GM18499 (cell line): ENCODE results near the gene TCF4.
A peak's percentile ranks its signal among the peaks of the same experiment; 100 is the strongest.

Experiments
- ATAC-seq: cut with Tn5 transposase; IDR thresholded peaks from one replicate; pipeline ENCODE4 v1.9.1; 2021; ENCODE audit warnings: moderate number of reproducible peaks; ENCODE audit not compliant: insufficient read depth, unreplicated experiment

TCF4 gene

DNA sequence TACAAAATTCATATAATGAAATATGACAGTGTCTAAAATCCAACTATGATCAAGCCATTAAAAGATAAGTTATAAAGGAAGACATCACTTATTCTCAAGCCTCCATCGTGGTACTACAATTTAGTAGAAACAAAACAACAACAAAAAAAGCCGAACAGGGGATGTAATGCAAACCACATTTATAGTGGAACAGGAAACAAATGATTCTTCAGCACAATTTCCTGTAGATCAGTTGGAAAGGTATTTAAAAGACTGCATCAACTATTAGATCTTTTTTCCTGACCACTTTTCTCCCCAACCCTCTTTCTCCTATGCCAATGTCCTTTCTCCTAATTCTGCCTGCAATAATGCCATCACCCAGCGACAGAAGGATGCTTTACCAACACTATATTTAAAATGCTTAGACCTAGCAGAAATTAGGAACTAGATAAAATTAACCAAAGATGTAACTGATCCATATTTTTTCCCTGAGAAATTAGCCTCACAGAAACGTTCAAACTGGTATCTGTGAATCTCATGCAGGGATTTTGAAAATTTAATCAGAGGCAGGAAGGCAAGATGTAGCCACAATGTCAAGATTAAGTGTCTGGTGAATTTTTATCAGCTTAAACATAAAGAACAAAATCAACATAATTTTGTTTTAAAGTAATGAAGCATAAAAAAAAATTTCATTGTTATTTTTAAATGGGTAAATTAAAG, 271.4 kb downstream of the TCF4 start:
- no peak for ATAC-seq

- ATAC-seq: no peak
These were observed 273.3 kb downstream of the TCF4 start for GRCh38 chr18:55314615-55315237.

GRCh38 chr18:55314031-55314430, 274.0 kb downstream of the TCF4 start:
- no peak for ATAC-seq

DNA sequence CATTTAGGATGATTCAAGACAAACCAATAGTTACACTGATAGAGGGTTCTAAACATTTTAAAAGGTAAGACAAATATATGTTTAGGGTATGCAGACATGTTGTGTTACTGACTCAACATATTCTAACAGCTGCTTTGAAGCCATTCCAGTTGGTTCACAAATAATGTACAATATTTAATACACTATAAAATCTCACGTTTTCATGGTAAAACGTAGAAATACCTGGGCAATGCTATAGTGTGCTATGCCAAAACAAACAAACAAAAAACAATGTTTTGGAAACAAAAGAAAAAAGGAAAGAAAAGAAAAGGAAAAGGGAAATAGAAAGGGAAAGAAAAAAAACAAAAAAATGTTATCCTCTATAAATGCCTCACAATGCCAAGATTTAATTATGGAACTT, 277.1 kb downstream of the TCF4 start:
- ATAC-seq: no peak

- ATAC-seq: no peak
These were observed 277.8 kb downstream of the TCF4 start for GRCh38 chr18:55310044-55310676.

GRCh38 chr18:55309249-55309648, 278.7 kb downstream of the TCF4 start:
- no peak for ATAC-seq

GRCh38 chr18:55307505-55307904, 280.5 kb downstream of the TCF4 start:
- peak; percentile 56 for ATAC-seq

DNA sequence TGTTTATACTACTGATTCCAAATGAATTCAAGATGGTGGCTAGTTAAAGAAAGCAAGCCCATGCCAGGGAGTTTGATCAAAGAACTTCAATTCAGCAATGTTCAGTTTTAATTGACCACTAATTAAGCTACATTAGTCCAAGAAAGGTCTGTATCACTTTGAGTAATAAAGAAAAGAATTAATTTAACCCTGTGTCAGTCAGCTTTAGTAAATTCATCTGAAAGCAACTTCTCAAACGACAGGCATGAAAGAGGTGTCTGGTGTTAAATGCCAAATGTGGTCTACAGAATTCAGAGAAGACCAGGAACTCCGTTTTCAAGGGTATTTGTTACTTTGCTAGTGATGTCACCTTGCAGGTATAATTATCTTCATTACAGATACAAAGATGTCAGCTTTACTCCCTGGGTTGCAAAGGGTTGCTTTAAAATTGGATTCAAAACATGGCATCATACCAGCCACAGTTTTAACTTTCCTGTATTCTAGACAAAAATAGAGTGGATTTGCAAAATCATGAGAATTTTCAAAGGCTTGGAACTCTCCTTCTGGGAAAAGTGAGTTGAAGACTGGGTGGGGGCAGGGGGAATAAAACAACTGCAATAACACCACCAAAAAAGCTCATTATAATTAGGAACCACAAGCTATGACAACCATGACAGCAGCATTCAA, 281.5 kb downstream of the TCF4 start:
- no peak for ATAC-seq

DNA sequence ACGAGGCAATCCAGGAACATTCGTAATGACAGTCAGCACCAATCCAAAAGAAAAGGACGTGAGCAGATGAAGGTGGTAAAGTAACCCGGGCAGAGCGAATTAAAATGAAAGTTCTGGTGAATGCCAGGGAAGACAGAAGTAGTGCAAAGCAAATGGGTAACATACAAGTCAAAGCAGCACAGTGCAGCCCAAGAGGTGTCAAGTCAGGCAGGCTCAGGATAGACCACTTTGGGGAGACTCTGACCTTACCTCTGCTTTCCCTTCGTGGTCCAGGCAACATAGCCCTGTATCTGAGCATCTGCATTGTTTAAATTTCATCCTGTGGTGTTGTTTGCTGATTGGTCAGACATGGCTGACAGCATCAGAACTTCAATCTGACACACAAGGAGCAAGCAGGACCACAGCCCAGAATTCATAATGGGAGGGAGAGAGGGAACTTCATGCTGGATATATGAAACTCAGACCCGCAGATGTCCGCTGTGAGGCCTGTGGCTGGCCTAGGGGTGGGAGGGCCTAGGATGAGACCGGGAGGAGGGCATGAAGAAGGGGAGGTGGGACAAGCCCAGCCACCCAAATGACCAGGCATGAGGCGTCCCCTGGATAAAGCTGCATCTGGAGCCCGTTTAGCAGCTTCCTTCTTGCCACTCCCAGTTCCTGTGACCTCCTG, 285.7 kb downstream of the TCF4 start:
- no peak for ATAC-seq

GRCh38 chr18:55301824-55302166, 286.2 kb downstream of the TCF4 start:
- no peak for ATAC-seq

DNA sequence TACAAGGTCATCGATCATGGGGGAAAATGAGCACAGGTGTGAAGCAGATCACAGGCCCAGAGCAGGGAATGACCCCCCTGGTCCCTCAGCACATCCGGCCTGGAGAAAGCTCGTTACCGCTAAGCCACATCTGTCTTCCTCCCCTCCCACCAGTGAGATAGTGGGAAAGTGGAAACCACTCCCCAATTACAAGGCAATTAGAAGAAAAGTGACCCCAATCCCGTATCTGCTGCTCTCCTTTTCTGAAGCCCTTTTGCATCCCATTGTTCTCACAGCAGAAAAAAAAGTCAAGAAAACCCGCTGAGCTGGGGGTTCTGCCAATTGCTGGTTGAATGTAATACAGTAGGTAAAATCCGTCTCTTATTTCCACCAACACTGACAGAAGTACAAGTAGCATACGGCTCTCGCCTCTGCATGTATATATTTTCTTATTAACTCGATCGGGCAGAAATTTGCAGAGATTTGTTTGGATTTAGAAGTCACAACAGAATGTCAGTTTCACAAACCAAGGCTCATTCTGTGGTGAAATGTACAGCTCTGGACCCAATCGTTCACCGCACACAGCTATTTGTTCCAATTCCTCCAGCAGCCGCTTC, 287.0 kb downstream of the TCF4 start:
- ATAC-seq: no peak

- ATAC-seq: no peak
These were observed 287.5 kb downstream of the TCF4 start for GRCh38 chr18:55300421-55300935.

GRCh38 chr18:55296778-55297177, 291.2 kb downstream of the TCF4 start:
- ATAC-seq: no peak

DNA sequence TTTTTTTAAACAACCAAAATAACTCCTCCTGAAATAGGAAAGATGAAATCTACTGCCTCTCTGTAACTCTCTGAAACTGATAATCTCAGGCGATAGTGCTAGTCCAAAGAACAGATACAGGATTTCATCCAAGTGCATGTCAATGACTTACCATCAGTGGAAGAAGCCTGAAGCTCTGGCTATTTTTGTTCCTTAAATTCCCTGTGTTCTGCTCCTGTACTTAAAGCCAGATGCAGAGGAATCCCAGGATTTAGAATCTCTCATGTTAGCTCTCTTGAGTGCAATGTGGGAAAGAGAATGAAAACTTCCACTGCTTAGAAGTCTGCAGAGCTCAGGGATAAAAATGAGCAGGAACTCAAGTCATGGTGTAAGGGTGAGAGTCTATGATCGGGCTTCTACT, 291.9 kb downstream of the TCF4 start:
- ATAC-seq: no peak

- no peak for ATAC-seq
These were observed 297.1 kb downstream of the TCF4 start for GRCh38 chr18:55290898-55291297.

DNA sequence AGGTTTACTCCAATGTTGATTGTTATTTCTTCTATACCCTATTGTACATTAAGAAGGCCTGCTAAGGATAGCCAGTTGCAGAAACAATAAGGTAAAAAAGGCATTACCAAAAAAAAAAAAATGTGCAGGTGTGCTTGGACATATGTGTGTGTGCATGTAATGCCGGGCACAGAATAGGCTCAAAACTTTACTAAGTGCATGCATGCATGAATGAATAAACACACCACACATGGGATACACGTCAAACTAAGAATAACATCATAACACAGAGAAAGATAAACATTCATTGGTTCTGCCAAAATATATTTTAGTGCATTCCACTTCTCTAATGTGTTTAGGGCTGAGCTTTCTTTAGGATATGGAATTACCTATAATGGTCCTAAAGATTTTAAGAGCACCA, 298.2 kb downstream of the TCF4 start:
- ATAC-seq: no peak

DNA sequence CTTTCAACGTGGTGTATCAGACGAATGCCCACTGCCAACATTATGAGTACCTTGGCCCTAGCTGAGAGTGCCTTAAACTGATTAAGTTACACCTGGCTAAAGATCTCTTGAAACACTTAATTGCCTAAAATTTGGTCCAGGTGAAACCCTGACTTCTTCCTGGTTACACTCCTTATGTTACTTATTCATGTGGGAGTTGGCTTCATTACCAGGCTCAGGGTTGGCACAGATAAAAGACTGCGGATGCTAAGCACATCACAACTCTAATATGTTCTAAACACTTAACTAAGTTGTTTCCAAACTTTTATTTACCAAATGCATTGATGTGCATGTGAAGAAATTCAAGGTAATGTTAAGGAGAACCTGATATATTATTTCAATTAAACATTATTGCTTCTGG, 298.9 kb downstream of the TCF4 start:
- no peak for ATAC-seq

DNA sequence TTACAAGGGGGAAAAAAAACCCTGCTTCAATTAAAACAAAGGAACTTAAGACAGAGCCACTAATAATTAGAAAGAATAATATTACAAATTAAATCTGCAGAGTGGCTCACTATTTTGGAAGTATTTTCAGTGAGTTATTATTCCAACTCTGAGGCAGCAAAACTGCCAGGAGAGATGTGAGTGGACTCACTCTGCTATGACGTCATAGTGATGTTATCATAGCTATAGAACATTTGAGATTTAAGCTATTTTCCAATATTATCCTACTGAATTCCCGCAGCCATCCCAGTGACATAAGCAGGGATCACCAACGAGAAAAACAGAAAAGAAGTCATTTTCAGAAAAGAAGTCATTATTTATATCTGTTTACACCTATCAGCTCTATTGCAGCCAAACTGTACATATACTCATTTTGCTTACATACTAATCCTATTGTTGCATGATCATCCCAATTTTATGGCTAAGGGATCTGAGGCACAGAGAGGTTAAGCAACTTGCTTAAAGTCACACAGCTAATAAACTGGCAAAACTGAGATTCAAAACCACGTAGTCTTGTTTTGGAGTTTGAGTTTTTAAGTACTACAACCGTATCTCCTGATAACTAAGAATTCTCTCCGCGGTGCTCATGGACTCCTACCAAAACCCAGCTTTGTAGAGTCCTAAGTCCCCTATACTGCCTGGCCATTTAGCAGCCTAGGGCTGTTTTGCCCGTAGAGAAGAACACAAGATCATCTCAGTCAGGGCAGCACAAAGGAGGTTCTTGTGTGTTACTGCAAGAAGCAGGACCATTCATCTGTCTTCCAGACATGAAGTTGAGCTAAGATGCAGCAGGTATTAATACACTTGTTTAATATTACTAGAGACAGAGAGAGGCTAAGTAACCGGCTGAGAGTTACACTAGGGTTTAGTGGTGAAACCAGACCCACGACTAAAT, 299.8 kb downstream of the TCF4 start:
- ATAC-seq: no peak

DNA sequence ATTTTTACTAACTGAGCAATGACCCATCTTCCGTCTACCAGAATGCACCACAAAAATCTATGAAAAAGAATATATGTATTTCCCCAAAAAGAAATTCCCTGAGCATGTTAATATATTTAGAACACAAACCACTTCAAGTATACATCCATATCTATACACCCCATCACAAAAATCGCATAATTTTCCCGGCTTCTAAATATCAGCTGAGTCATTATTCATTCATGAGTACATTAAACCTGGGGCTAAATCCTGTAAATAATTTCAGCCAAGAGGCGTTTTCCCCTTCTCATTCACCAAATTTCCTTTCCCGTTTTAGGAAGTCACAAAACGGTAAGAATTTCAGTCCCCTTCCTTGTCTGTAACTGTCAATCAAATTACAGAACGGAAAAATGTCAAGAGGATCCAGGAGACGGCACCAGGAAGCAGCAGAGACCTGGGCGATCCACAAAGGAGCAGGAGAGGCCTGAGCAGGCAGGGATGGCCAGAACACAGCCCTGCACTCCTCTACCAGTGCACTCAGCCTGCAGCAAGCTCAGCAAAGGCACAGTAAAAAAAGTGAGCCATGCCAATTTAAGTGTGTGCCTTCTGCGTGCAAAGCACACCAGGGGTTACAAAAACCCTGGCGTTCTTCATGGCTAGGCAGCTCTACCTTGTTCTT, 300.7 kb downstream of the TCF4 start:
- ATAC-seq: no peak
